GM10847 (cell line): ENCODE data around the gene FAAH2.

ENCODE experiments used
- POLR2A ChIP-seq: IDR thresholded peaks from 2 replicates; pipeline ENCODE4 v1.6.1; 2011; ENCODE audit not compliant: insufficient read length; ENCODE audit errors: extremely low read depth

Gene FAAH2, protein sequence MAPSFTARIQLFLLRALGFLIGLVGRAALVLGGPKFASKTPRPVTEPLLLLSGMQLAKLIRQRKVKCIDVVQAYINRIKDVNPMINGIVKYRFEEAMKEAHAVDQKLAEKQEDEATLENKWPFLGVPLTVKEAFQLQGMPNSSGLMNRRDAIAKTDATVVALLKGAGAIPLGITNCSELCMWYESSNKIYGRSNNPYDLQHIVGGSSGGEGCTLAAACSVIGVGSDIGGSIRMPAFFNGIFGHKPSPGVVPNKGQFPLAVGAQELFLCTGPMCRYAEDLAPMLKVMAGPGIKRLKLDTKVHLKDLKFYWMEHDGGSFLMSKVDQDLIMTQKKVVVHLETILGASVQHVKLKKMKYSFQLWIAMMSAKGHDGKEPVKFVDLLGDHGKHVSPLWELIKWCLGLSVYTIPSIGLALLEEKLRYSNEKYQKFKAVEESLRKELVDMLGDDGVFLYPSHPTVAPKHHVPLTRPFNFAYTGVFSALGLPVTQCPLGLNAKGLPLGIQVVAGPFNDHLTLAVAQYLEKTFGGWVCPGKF

GRCh38 chrX:57286507-57287251 lies at the start of gene FAAH2:
Gene FAAH2, plus strand, starts transcription at chrX:57286706. Its CDS starts 120 bp downstream, at chrX:57286826.
- TF ChIP-seq POLR2A, result no peak

DNA sequence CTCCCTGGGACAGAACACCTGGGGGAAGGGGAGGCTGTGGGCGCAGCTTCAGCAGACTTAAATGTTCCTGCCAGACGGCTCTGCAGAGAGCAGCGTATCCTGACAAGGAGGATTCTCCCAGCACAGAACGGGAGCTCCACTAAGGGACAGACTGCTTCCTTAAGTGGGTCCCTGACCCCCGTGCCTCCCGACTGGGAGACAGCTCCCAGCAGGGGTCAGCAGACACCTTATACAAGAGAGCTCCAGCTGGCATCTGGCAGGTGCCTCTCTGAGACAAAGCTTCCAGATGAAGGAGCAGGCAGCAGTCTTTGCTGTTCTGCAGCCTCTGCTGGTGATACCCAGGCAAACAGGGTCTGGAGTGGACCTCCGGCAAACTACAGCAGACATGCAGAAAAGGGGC lies 44.5 kb upstream of the FAAH2 start:
- TF ChIP-seq POLR2A, result no peak

- TF ChIP-seq POLR2A, result no peak
Observed at GRCh38 chrX:57251965-57252364, 34.5 kb upstream of the FAAH2 start.

GRCh38 chrX:57265126-57265525 lies 21.4 kb upstream of the FAAH2 start:
- no peak for TF ChIP-seq POLR2A

DNA sequence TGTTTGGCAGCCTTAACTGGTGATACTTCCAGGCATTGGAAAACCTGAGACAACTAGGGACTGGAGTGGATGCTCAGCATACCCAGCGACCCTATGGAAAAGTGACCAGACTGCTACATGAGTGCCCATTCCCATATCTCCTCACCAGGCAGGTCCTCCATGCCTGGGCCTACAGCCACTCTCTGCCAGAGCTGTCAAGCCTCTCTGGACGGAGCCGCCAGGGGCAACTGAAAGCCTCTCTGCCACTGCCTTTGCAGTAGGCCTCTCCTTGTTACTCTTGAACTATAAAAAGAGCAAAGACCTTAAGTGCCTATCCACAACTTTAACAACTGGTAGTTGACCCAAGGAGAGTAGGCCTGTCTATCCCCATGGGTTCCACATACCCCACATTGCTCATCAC lies 20.2 kb upstream of the FAAH2 start:
- TF ChIP-seq POLR2A, result no peak

- no peak for TF ChIP-seq POLR2A
Observed at GRCh38 chrX:57266871-57267270, 19.6 kb upstream of the FAAH2 start.

- TF ChIP-seq POLR2A, result no peak
Observed at GRCh38 chrX:57267308-57267707, 19.2 kb upstream of the FAAH2 start.

GRCh38 chrX:57270980-57271379 lies 15.5 kb upstream of the FAAH2 start:
- no peak for TF ChIP-seq POLR2A

DNA sequence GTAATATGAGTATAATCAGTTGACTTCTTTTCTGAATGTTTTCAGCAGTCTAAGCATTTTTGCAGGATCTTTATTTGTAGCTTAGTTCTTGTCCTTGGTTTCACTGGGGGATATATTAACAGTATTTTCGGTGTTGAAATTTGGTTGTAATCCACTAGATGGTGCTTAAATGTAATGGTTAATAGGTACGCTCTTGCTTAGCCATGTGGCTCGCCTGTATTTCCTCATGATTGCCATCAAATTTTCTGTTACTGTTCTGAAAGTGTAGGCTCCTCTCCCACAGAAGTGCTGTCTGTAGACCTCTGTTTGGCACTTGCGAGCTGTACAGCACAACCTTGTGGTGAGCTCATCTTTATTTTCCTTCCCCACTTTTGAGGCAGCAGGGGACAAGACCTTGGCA lies 3.9 kb upstream of the FAAH2 start:
- TF ChIP-seq POLR2A, result no peak

DNA sequence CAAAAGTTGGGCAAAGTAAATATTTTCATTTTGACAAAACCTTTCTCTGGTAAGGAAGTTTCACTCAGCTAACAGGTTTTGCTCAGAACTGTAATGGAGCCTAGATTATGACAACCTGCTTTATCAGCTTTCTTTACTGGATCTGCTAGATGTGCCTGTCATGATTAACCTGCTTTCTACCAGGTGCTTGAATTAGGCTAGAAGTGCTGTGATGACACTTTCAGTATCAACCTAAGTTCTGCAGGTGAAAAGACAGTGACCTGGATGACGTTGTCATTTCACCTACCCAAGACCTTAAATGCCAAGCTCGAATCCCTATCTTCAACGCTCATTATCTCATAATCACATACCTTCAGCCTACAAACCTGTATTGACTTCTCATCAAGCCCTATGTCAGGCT lies 1.5 kb upstream of the FAAH2 start:
- no peak for TF ChIP-seq POLR2A

- no peak for TF ChIP-seq POLR2A
Observed at GRCh38 chrX:57289089-57289488, 2.6 kb downstream of the FAAH2 start.

DNA sequence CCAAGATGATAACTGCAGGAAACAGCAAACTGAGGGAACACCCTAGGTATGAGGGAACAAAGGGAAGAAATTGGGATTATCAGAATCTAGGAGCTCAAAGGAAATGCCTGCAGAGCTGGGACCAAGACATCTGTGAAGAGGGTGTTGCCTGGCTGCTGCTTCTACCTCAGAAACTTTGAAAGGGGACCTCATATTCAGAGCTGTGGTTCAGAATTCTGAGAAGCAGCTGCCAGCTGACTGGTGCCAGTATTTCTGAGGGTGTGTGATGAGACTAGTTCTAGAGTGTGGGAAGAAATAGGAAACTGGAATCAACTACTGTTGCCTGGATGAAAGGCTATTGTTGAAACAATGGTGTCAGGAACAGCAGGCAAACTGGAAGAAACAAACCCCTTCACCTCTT lies 8.5 kb downstream of the FAAH2 start:
- no peak for TF ChIP-seq POLR2A

- TF ChIP-seq POLR2A, result no peak
Observed at GRCh38 chrX:57313583-57314215, 27.2 kb downstream of the FAAH2 start.

DNA sequence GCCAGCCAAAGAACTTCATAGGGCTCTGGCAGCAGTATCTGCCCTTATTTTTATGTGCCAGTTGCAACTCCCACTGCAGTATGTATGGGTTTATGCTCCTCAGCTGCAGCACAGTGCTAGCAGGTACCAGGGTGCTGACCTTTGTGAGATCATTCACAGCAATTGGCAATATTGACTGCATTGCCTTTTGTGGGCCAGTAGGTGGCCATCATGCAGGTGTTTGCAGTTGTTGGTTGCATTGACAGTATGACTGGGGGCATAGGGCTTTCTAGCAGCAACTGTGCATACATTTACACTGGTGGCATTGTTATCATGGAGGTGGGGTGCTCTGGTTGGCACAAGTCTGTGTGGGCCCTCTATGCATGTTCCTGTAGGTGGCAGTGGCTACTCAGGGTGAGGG lies 42.5 kb downstream of the FAAH2 start:
- no peak for TF ChIP-seq POLR2A

- no peak for TF ChIP-seq POLR2A
Observed at GRCh38 chrX:57353472-57354132, 67.1 kb downstream of the FAAH2 start.
